Left forelimb (tissue), 1 donor: Measurements from ENCODE around the gene CNTNAP4.

Experiments used
- DNase-seq: peaks from one replicate; pipeline ENCODE4 v3.0.0-alpha.2; 2018; ENCODE audit warnings: low spot score

CNTNAP4 gene

GRCh38 chr16:76276745-76277438, at the start of gene CNTNAP4:
Gene CNTNAP4, plus strand, starts transcription at chr16:76277401. Its CDS starts 262 bp downstream, at chr16:76277663.
- DNase-seq = peak; percentile 84

DNA sequence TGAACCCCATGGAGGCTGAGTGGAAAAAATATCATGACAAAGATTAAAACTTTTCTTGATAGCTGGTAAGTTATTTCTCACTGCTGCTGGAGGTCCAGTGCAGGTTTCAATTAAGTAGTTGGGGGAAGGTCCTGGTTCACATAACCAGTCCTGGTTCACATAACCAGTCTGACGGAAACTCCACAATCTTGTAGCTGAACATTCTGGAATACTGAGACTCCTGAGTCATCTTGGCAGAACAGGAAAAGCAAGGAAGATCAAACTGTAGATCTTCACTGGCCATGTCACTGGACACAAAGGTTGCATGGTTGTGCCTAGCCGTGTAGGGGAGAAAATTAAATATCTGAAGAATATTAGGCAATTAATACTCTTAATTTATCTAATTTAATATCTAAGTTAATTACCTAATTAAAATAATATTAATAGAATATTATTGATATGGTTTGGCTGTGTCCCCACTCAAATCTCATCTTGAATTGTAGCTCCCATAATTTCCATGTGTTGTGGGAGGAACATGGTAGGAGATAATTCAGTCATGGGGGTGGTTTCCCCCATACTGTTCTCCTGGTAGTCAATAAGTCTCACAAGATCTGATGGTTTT, 48.6 kb upstream of the CNTNAP4 start:
- no peak for DNase-seq

GRCh38 chr16:76232704-76233103, 44.5 kb upstream of the CNTNAP4 start:
- no peak for DNase-seq

GRCh38 chr16:76235025-76235424, 42.2 kb upstream of the CNTNAP4 start:
- no peak for DNase-seq

- no peak for DNase-seq
These were observed 41.8 kb upstream of the CNTNAP4 start for GRCh38 chr16:76235426-76235825.

DNA sequence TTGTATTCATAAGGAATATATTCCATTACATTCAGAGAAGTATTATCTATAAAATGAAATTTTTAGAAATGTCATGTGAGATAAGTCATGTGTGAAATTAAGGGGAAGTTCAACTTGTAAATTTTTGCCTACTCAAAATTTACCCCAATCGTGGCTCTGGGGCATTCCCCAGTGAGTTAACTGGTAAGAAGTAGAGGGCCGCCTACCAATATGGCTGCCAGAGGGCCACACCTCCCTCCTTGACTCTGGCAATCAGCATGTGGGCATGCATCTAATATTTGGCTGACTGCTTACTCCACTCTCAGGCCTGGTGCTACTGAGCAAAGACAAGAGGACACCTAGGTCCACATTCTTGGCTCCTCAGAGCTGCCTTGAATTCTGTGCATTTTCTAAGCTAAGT, 39.7 kb upstream of the CNTNAP4 start:
- DNase-seq = no peak

DNA sequence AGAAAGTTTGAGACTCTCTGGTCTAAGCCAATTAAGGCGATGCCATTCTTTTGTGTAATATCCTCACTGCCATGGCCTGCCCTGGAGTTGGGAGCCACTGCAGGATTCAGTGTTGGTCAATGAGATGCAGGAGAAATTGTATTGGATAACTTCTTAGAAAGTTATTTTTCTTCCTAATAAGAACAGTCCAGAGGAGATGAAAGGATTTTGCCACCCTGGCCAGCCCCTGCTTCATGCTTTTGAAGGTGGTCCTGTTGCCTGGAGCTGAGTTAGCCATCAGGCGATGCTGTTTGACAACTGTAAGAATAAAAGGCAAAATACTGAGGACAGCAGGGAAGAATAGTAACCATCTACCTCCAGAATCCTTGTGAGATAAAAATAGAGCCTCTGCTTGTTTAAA, 35.4 kb upstream of the CNTNAP4 start:
- no peak for DNase-seq

DNA sequence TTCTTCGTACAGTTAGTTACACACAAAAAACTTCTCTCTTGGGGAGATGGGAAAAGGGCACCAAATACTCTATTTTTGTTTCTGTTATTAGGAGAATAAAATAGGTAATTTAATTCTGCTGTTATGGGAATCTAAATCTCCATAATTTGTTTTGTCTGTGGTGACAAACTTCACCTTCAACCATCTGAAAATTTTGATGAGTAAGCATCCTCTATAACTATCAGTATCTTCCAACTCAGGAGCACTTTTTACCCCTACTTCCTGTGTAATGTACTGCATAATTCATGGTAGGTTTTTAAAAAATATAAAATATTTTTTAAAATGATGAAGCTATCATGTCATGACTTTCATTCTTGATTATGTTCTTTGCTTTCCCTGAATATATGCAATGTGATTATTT, 33.6 kb upstream of the CNTNAP4 start:
- DNase-seq = no peak

- no peak for DNase-seq
These were observed 30.6 kb upstream of the CNTNAP4 start for GRCh38 chr16:76246587-76246986.

DNA sequence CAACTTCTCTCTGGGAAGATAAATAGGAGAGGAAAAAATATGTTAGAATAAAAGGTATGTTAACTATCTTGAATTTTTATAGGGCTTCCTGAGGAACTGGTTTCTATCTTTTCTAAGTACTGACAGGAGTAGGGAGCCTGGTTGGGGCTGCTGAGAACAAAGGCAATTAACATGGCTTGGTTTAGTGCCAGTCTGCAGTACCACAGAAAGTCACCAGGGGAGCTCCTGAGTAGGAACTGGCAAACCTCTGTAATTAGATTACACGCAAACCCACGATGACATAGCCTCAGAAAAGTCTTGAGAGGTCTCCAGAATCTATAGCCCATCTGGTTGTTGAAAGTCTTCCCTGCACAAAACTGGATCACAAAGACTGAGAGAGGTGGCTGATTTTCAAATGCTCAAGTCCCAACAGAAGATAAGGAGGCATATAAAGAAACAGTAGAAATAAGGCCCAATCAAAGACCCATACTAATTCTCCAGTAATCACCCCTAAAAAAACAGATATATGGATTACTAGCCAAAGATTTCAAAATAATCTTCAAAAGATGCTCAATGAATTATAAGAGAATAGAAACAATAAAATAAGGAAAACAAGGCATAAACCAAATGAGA, 11.7 kb upstream of the CNTNAP4 start:
- no peak for DNase-seq

- no peak for DNase-seq
These were observed 8.4 kb upstream of the CNTNAP4 start for GRCh38 chr16:76268824-76269223.

DNA sequence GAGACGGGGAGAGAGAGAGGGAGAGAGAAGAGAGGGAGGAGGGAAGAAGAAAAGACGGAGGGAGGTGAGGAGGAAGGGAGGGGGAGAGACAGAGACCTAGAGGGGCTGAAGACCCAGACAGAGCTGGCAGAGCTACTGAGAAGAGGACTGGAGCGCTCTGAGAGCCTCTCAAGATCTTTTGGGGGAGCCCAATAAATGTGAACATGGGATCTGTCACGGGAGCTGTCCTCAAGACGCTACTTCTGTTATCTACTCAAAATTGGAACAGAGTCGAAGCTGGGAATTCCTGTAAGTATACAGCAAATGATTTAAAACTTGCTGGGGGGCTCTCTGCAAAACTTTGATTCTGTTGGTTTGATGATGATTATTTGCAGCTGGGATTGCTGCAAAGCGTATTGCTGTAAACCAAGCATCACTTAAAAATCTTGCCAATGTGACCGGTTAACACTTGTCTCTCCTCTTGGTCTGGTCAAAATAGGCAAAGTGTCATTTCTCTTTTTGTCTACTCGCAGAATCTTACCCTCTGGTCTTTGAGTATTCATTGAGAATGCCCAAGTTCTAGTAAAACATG, 344 bp downstream of the CNTNAP4 start:
- DNase-seq = no peak

DNA sequence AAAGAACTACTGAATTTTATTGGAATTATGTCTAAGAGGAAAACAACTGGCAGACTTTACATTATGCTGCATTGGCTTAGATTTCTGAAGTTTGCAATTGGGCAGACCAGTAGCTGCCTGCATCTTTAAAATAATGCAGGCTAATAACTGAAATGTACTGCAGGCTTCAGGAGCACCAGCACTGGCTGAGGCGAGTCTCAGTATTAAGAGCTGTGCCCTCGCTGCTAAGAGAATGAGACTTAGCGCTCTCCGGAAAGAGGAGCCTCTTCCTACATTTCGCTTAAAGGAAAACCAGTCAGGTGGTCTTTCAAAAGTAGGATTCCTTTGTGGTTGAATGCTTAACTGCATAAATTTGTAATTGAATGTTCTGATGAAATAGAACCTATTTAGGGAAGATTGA, 885 bp downstream of the CNTNAP4 start:
- no peak for DNase-seq

DNA sequence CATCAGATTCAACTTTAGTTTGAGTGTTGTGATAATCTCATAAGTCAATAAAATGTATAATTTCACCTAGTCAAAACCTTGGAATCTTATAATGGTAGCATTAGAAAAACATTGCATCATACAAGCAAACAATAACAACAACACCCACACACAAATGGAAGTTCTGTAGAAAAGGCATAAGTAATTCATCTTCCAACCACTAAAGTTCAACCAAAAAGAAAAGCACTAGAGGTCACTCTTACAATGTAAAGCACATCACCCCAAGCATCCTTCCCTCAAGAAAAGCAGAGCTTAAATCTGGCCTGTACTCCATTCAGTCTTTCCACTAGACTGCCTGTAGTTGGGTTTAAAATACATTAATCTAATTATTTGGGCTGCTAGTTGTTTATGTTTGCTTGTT, 1.8 kb downstream of the CNTNAP4 start:
- DNase-seq = no peak

- no peak for DNase-seq
These were observed 3.4 kb downstream of the CNTNAP4 start for GRCh38 chr16:76280421-76281215.

DNA sequence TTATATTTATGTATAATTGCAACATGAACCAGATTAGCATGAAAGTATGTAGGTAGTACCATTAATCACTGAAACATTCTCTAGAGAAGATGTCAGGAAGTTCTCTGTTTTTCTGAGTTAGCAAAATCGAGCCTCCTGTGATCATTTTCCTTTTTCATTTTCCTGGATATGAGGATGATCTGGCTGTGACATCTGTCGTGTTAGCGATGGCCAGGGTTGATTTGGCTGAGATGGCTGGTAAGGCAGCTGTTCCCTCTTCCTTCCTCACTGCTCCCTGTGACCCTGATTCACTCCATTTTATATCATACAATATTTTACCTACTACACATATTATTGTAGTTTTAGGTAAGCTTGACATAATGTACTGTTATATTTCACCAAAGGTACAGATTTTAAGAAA, 10.3 kb downstream of the CNTNAP4 start:
- no peak for DNase-seq

DNA sequence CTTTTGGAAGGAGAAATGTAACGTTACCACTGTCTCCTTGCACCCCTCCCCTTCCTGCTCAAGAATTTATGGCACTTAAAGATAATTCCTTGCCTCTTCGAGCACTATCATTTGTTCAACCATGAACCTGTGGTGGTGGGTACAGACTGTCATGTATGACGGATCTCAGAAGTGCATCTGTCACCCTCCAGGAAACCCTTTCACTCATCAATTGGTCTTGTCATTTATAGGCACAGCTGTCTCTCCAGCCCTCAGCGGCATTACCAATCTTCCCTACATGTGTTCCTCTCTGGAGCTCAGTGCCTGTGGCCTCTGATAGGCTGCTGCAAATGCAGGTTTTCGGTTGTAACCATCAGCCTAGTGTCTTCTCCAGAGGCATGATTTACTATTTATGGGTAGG, 15.0 kb downstream of the CNTNAP4 start:
- DNase-seq = no peak

DNA sequence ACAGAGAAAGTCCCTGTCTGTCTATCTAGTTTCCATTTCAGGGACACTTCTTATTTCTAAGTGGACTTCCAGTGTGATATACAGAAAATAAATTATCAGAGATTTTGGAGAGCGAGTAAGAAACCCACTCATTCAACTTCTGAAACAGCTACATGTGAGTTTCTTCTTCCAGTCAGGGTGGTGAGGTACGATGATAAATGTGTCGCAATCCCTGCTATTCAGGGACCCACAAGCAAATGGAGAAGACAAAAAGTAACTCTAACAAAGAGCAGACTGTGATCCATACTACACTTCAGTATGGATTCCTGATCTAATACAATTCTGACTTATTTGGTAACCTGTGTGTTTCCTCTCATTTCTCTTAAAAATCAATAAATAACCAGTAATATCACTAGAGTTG, 16.8 kb downstream of the CNTNAP4 start:
- DNase-seq = no peak

- no peak for DNase-seq
These were observed 17.4 kb downstream of the CNTNAP4 start for GRCh38 chr16:76294396-76295214.

DNA sequence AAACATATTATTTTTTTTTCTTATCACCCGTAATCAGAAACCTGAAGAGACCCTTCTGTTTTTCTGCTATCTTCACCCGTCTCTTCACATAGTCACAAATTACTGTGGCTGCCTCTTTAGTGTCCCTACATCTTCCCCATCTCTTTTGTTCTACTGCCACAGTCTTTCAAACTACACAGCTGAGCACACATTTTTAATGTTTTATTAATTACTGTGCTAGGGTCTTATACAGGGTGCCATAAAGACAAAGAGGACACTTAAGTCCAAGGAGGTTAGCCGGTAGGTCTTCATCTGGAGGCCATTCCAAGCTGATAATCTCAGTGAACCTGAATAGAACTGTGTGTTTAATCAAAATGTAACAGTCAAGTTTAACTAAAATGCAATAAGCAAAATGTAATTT, 20.7 kb downstream of the CNTNAP4 start:
- no peak for DNase-seq

- DNase-seq = no peak
These were observed 26.6 kb downstream of the CNTNAP4 start for GRCh38 chr16:76303637-76304314.
